ENCODE results near the gene PDZRN4. TPM values are rescaled to one million over a fixed set of nuclear protein-coding genes. Genes with fewer than 3 reads are reported as not detected.

Gene PDZRN4
- total and polyA plus RNA-seq, 2 experiments from 2014 or later, result 0.90 TPM; not detected in 1

GRCh38 chr12:41459111-41459905, 271.2 kb downstream of the PDZRN4 start (continued):
- TF ChIP-seq REST (IDR thresholded peaks at IDR 0.05; ENCODE audit: unreplicated experiment), result no peak

GRCh38 chr12:41459906-41460214, 271.7 kb downstream of the PDZRN4 start:
- DNase-seq (ENCODE audit: low spot score) (no peak), ATAC-seq (no peak)
- H4K20me1 ChIP-seq (replicated peaks; ENCODE audit: insufficient read depth), result no peaks in the 10 kb centered on the region
- no peak overlapping the region for H3K27ac Mint-ChIP-seq
- H3K27ac ChIP-seq (ENCODE audit: low read depth), result no peak overlapping the region
- H3K4me2 ChIP-seq, result no peak overlapping the region
- no peak overlapping the region for H2AFZ ChIP-seq
- no peaks in the 10 kb centered on the region for H3K27me3 ChIP-seq (ENCODE audit: insufficient read depth)
- no peaks in the 10 kb centered on the region for H3K9me3 Mint-ChIP-seq
- no peaks in the 10 kb centered on the region for H3F3A ChIP-seq (replicated peaks; ENCODE audit: low read depth)
- no peaks in the 10 kb centered on the region for H3K79me2 ChIP-seq (replicated peaks; ENCODE audit: insufficient read depth)
- H3K36me3 ChIP-seq (ENCODE audit: insufficient read depth), result no peaks in the 10 kb centered on the region
- no peaks in the 10 kb centered on the region for H3K36me3 Mint-ChIP-seq (ENCODE audit: low read depth)
- H3K4me3 Mint-ChIP-seq, result no peak overlapping the region
- H3K4me3 ChIP-seq, result no peak overlapping the region
- H3K9me2 ChIP-seq (ENCODE audit: insufficient read depth), result no peaks in the 10 kb centered on the region; the same call in none of the 2 replicates
- peaks cover under 1% of the 10 kb centered on the region; the same call in 2 of the 3 replicates for H3K4me1 Mint-ChIP-seq
- peaks cover 7% of the 10 kb centered on the region for H3K27me3 Mint-ChIP-seq (ENCODE audit: insufficient read depth, low read depth, poor library complexity)
- no peaks in the 10 kb centered on the region; the same call in 1 of the 2 replicates for H3K4me1 ChIP-seq (ENCODE audit: insufficient read depth)
- no peak for TF ChIP-seq ZNF114 (CRISPR knock-in tag; IDR thresholded peaks at IDR 0.05)
- no peak for TF ChIP-seq EZH2 (IDR thresholded peaks at IDR 0.05; ENCODE audit: low read depth, unreplicated experiment)
- no peak for TF ChIP-seq ZNF331 (CRISPR knock-in tag; IDR thresholded peaks at IDR 0.05; ENCODE audit: low read depth)
- TF ChIP-seq EZH2phosphoT487 (IDR thresholded peaks at IDR 0.05; ENCODE audit: unreplicated experiment), result no peak
- TF ChIP-seq ETS1 (IDR thresholded peaks at IDR 0.05), result no peak
- no peak for TF ChIP-seq POLR2AphosphoS5 (IDR thresholded peaks at IDR 0.05; ENCODE audit: low read depth)
- no peak for TF ChIP-seq REST (IDR thresholded peaks at IDR 0.05; ENCODE audit: unreplicated experiment)
- TF ChIP-seq CTCF (conservative IDR thresholded peaks at IDR 0.05; ENCODE audit: low read depth in 2 of 2), result no peak
- TF ChIP-seq STAT1 (IDR thresholded peaks at IDR 0.05; ENCODE audit: unreplicated experiment), result no peak
- no peak for TF ChIP-seq NANOG (IDR thresholded peaks at IDR 0.05; ENCODE audit: borderline replicate concordance)
- no peak for TF ChIP-seq JUNB (IDR thresholded peaks at IDR 0.05; ENCODE audit: unreplicated experiment)
